Activated CD4-positive, alpha-beta T cell treated with anti-CD3 and anti-CD28 coated beads, Interleukin-2, Interleukin-6, amounts not matched to agents 100 ng/mL and 50 ng/mL, durations not matched to agents 16 hours and 8 hours (primary cell): Measurements from ENCODE around the gene CORO1C.

Experiments
- DNase-seq: peaks from one replicate; pipeline ENCODE4 v3.0.0-alpha.2; 2020

Gene CORO1C

DNA sequence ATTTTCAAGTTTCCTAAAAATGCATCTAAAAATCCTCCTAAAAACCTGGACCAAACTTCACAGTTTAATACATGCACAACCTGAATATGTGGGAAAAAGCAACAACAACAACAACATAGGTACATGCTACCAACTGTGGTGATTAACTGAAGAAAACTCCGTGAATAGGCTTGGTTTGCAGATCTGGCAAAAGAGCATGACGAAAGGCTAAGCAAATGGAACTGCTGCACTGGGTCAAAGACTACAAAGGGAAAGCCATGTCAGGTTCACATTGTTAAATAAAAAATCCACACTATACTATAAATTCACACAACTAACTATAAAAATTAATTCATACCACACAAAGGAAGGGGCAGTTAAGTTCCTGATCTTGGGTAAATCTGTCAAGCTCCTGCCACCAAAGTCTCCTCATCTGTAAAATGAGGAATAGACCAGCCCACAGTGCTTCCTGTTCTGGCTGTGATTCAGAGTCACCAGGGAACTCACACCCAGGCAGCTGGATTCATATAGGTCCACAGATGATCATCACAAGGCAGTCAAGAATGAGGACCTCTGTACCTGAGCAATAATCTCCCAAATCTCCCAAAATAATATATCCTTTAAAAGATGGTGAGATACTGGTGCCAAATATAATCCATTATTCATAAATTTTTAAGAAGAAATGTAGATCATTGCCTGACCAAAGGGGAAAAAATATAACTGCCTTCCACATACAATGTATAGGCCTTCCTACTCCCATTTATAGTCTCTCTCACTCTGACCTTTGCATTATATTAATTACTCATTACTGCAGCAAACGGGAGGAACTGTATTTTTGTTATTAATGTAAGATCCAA, 7.0 kb downstream of the CORO1C start:
- DNase-seq, result peak; percentile 67

GRCh38 chr12:108722992-108723766, 8.1 kb downstream of the CORO1C start:
- peak; percentile 60 for DNase-seq

DNA sequence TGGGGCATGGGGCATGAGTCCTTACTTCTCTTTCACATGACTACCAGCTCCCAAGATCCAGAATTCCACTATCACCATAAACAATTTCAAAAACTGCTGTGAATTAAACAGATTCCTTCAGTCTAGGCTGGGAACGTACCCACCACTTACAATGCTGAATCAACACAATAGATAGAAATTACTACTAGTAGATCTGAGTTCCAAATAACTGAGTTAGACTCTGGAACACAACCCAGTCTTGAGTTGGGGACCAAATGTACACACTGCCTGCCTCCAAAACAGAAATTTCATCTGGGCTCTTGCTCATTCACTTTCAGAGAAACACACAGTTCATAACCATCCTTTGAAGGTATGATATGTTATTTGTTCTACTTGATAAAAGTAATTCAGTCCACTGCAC, 8.9 kb downstream of the CORO1C start:
- no peak for DNase-seq

DNA sequence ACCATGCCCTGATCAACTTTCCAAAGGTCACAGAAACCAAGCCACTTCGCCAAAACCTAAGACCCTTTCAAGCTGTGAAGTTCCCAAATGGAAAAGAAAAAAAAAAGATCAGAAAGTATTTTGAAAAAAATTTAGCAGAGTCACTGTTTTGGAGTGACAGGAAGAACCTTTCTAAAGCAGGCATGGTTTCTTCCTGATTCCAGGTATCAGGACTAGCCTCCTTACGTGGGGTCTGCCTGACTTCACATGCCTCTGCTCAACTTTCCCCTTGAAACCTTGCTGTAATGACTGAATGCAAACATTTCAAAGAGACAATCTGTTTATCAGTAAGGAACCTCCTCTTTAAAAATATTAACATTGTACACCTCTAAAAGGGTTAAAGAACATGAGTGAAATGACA, 9.5 kb downstream of the CORO1C start:
- DNase-seq, result no peak

GRCh38 chr12:108720757-108721514, 10.4 kb downstream of the CORO1C start:
- DNase-seq, result no peak

GRCh38 chr12:108717243-108717642, 14.1 kb downstream of the CORO1C start:
- no peak for DNase-seq

DNA sequence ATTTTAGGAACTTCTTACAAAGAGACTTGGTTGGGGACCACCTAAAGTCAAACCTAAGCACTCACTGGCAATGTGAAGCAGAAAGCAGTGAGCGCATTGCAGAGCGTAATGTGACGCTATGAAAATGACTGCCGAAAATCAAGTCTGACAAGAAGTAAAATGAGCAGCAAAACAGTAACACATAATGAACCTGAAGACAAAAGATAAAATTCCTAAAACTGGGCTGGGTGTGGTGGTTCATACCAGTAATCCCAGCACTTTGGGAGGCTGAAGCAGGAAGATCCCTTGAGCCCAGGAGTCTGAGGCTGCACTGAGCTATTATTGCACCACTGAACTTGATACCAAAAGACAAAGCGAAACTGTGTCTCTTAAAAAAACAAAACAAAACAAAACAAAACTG, 16.5 kb downstream of the CORO1C start:
- DNase-seq, result no peak

- no peak for DNase-seq
These were observed 17.8 kb downstream of the CORO1C start for GRCh38 chr12:108713471-108713870.

- no peak for DNase-seq
These were observed 18.5 kb downstream of the CORO1C start for GRCh38 chr12:108712925-108713203.

DNA sequence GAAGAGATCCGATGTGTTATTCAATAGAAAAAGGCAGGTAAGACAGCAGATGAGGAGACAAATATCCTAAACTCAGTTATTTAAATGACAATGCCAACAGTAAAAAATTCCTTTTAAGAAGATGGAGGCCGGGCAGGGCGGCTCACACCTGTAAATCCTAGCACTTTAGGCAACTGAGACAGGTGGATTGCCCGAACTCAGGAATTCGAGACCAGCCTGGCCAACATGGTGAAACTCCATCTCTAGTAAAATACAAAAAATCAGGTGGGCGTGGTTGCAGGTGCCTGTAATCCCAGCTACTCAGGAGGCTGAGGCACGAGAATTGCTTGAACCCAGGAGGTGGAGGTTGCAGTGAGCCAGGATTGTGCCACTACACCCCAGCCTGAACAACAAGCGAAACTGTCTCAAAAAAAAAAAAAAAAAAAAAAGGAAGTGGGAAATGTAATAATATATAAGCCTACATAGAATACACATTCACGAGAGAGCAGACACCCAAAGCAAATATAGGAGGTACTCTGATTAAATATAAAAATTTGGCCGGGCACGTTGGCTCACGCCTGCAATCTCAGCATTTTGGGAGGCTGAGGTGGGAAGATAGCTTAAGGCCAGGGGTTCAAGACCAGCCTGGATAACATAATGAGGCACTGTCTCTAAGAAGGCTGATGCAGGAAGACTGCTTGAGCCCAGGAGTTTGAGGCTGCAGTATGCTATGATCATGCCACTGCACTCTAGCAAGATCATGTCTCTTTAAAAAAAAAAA, 19.0 kb downstream of the CORO1C start:
- no peak for DNase-seq

- no peak for DNase-seq
These were observed 19.7 kb downstream of the CORO1C start for GRCh38 chr12:108711489-108712164.

- no peak for DNase-seq
These were observed 21.6 kb downstream of the CORO1C start for GRCh38 chr12:108709697-108710096.

DNA sequence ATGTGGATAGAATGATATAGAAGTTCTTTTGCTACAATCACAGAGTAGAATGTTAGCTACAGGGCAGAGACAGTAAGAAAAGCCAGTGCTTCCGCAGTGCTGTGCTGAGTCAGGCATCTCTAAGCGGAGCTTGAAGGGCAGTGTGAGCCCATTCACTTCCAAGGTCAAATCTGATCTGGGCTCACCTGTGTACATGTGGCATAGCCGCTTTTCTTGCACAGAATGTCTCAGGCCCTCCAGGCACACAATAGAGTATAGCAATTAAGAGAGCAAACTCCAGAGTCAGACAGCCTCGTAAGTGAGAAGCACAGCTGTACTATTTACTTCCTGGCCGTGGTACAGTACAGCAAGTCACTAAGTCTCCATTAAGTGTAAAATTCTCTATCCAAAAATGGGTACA, 26.8 kb downstream of the CORO1C start:
- no peak for DNase-seq

GRCh38 chr12:108702595-108703320, 28.6 kb downstream of the CORO1C start:
- no peak for DNase-seq

GRCh38 chr12:108701779-108702441, 29.4 kb downstream of the CORO1C start:
- DNase-seq, result peak; percentile 65

GRCh38 chr12:108700833-108701541, 30.3 kb downstream of the CORO1C start:
- no peak for DNase-seq

GRCh38 chr12:108699955-108700563, 31.3 kb downstream of the CORO1C start:
- no peak for DNase-seq

- no peak for DNase-seq
These were observed 33.4 kb downstream of the CORO1C start for GRCh38 chr12:108697905-108698304.

DNA sequence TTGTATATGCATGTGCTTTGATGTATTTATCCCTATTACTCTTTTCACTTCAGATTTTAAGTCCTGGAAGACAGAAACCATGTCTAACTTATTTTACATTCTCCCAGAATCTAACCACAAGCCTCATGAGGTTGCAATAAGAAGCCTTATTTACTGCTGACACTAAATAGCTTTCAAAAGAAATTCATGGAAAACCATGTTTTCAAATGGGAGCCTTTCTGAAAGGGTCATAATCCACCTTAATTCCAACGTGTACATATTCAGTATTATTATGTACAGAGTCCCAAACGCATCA, 34.4 kb downstream of the CORO1C start:
- DNase-seq, result no peak
